Measurements from ENCODE around the gene TMEM178A. TPM values are rescaled to one million over a fixed set of nuclear protein-coding genes. Genes with fewer than 3 reads are reported as not detected.

Gene TMEM178A
- total RNA-seq, 1 experiment from 2014 or later, result 0.86 TPM

- Mint-ChIP-seq H3K4me3 (ENCODE audit: unreplicated experiment) (no peak overlapping the region), H3K9me3 (ENCODE audit: unreplicated experiment) (peaks cover 10% of the 10 kb centered on the region), H3K4me1 (ENCODE audit: insufficient read depth, unreplicated experiment) (no peaks in the 10 kb centered on the region), H3K27me3 (ENCODE audit: insufficient read depth, unreplicated experiment) (no peaks in the 10 kb centered on the region), H3K27ac (ENCODE audit: low read depth, unreplicated experiment) (no peak overlapping the region), H3K36me3 (ENCODE audit: insufficient read depth, unreplicated experiment) (no peaks in the 10 kb centered on the region)
- TF ChIP-seq, protein P1, sequence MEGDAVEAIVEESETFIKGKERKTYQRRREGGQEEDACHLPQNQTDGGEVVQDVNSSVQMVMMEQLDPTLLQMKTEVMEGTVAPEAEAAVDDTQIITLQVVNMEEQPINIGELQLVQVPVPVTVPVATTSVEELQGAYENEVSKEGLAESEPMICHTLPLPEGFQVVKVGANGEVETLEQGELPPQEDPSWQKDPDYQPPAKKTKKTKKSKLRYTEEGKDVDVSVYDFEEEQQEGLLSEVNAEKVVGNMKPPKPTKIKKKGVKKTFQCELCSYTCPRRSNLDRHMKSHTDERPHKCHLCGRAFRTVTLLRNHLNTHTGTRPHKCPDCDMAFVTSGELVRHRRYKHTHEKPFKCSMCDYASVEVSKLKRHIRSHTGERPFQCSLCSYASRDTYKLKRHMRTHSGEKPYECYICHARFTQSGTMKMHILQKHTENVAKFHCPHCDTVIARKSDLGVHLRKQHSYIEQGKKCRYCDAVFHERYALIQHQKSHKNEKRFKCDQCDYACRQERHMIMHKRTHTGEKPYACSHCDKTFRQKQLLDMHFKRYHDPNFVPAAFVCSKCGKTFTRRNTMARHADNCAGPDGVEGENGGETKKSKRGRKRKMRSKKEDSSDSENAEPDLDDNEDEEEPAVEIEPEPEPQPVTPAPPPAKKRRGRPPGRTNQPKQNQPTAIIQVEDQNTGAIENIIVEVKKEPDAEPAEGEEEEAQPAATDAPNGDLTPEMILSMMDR (IDR thresholded peaks at IDR 0.05; ENCODE audit: unreplicated experiment), result no peak
- ChIA-PET CTCF (interaction anchor here (0.6 to 2.8 kb wide), 4 partner anchors 9 to 607 kb away, joined by 3 to 13 read pairs (median 3); no protein-coding TSS in a partner anchor), POLR2A (no interaction called here)
- intact Hi-C loops (cut with micrococcal nuclease), result no loop called here
- BruUV-seq (replicated peaks), result no TSS peak
- no peak for DNase-seq (ENCODE audit: unreplicated experiment)
Observed at GRCh38 chr2:39706312-39706711, 40.6 kb downstream of the TMEM178A start.

GRCh38 chr2:39706945-39707344 is 41.2 kb downstream of the TMEM178A start:
- ChIA-PET POLR2A (no interaction called here), CTCF (interaction anchor here (0.6 to 2.8 kb wide), 2 partner anchors 10 to 608 kb away, joined by 3 to 13 read pairs; no protein-coding TSS in a partner anchor)
- BruUV-seq (replicated peaks), result no TSS peak
- intact Hi-C loops (cut with micrococcal nuclease), result no loop called here
- Mint-ChIP-seq H3K36me3 (ENCODE audit: insufficient read depth, unreplicated experiment) (no peaks in the 10 kb centered on the region), H3K9me3 (ENCODE audit: unreplicated experiment) (peaks cover 4% of the 10 kb centered on the region), H3K4me3 (ENCODE audit: unreplicated experiment) (no peak overlapping the region), H3K4me1 (ENCODE audit: insufficient read depth, unreplicated experiment) (no peaks in the 10 kb centered on the region), H3K27ac (ENCODE audit: low read depth, unreplicated experiment) (no peak overlapping the region), H3K27me3 (ENCODE audit: insufficient read depth, unreplicated experiment) (no peaks in the 10 kb centered on the region)
- DNase-seq (ENCODE audit: unreplicated experiment), result no peak
- TF ChIP-seq, protein P1 (IDR thresholded peaks at IDR 0.05; ENCODE audit: unreplicated experiment), result no peak

DNA sequence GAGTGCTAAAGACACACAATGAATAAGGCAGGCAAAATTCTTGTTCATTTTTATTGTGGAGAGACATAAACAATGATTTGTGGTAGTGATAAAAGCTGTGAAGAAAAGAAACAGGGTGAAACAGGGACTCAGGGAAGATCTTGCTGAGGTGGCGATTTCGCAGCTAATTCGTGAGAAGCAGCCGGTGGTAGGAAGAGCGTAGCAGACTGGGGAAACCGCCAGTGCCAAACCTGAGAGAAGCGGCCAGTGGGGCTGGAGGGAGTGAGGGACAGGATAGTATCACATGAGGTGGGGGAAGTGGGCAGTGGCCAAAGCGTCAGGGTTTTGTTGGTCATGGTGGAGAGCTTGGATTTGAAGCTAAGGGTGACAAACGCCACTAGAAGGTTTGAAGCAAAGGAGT is 42.3 kb downstream of the TMEM178A start:
- H3K36me3 Mint-ChIP-seq (ENCODE audit: insufficient read depth, unreplicated experiment), result no peaks in the 10 kb centered on the region
- H3K9me3 Mint-ChIP-seq (ENCODE audit: unreplicated experiment), result no peaks in the 10 kb centered on the region
- no TSS peak for BruUV-seq (replicated peaks)
- no peak for DNase-seq (ENCODE audit: unreplicated experiment)
- POLR2A ChIA-PET, result interaction anchor here (0.6 kb wide), 1 partner anchor 19 kb away, joined by 3 read pairs; no protein-coding TSS in a partner anchor
- intact Hi-C loops (cut with micrococcal nuclease), result no loop called here
- H3K27ac Mint-ChIP-seq (ENCODE audit: low read depth, unreplicated experiment), result no peak overlapping the region
- no peaks in the 10 kb centered on the region for H3K27me3 Mint-ChIP-seq (ENCODE audit: insufficient read depth, unreplicated experiment)
- H3K4me1 Mint-ChIP-seq (ENCODE audit: insufficient read depth, unreplicated experiment), result no peaks in the 10 kb centered on the region
- CTCF ChIA-PET, result interaction anchor here (0.6 to 1.3 kb wide), 2 partner anchors 11 to 172 kb away, joined by 3 read pairs; no protein-coding TSS in a partner anchor
- H3K4me3 Mint-ChIP-seq (ENCODE audit: unreplicated experiment), result no peak overlapping the region
- TF ChIP-seq, protein P1 (IDR thresholded peaks at IDR 0.05; ENCODE audit: unreplicated experiment), result no peak

GRCh38 chr2:39710807-39711206 is 45.1 kb downstream of the TMEM178A start:
- BruUV-seq (replicated peaks), result no TSS peak
- intact Hi-C loops (cut with micrococcal nuclease), result no loop called here
- no peak overlapping the region for H3K27ac Mint-ChIP-seq (ENCODE audit: low read depth, unreplicated experiment)
- no peaks in the 10 kb centered on the region for H3K9me3 Mint-ChIP-seq (ENCODE audit: unreplicated experiment)
- CTCF ChIA-PET, result interaction anchor here (0.5 kb wide), 2 partner anchors 74 to 957 kb away, joined by 3 to 4 read pairs; no protein-coding TSS in a partner anchor
- H3K4me1 Mint-ChIP-seq (ENCODE audit: insufficient read depth, unreplicated experiment), result no peaks in the 10 kb centered on the region
- H3K4me3 Mint-ChIP-seq (ENCODE audit: unreplicated experiment), result no peak overlapping the region
- no peaks in the 10 kb centered on the region for H3K27me3 Mint-ChIP-seq (ENCODE audit: insufficient read depth, unreplicated experiment)
- H3K36me3 Mint-ChIP-seq (ENCODE audit: insufficient read depth, unreplicated experiment), result no peaks in the 10 kb centered on the region
- POLR2A ChIA-PET, result interaction anchor here (0.6 to 0.7 kb wide), 2 partner anchors 9 to 148 kb away, joined by 4 to 5 read pairs; no protein-coding TSS in a partner anchor
- no peak for DNase-seq (ENCODE audit: unreplicated experiment)
- TF ChIP-seq, protein P1 (IDR thresholded peaks at IDR 0.05; ENCODE audit: unreplicated experiment), result no peak
